ENCODE data around the gene SCUBE2.

The SCUBE2 gene

DNA sequence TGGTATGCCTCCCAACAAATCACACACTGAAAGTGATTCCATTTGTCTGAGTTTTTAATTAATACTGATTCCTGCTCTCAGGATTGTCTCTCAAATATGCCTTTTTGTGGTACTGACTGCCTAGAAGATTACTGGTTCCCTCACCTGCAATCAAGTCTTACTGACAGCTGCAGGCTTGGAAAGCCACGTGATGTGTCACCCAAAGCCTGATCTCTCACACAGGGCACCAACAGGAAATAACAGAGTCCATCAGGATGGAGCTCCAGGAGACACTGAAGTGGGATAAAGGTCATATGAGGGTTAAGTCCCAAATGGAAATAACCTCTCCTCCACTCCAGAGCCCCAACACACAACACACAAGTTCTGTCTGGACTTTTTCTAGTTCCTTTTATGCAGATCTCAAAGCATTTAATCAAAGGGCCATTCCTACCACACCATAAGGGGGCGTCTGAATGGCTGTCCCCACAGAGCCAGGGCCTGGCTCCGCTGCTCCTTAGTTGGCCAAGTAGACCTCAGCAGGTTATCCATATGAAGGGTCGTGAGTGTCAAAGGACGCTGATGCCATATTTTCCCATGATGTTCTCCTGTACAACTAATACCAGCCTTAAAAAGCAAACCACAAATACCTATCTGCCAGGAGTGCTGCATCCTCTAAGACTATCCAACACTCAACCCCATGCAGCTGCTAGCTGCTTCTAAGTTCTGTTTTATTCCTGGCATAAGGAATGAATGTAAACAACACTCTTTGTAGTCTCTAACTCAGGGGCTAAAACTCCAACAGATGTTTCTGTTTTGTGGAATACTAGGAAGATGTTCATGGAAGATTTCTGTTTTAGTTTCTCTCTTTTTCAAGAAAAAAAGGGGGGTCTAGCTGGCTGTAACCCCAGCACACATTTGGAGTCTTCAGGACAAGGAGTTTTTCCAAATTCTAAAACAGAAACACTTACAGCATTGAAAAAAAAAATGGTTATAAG lies 13.0 kb downstream of the SCUBE2 start:
- intact Hi-C loops (cut with DNase I): no loop called here
- no peak for DNase-seq

DNA sequence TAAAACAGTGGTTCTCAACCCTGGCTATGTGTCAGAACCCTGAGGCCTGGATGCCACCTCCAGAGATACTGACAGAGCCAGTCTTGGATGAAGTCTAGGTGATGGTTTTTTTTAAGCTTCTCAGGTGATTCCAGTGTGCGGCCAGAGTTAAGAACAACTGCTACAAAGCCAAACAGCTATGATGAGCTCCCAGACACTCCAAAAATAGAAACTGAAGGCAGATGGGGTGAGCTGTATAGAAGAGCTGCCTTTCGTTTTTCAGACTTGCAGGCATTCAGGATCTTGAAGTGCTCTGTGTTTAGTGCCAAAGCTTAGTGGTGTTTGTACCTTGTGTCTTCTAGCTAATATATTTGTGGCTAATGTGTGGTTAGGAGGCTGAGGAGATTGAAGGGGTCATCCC lies 14.2 kb downstream of the SCUBE2 start:
- intact Hi-C loops (cut with DNase I): no loop called here
- no peak for DNase-seq

DNA sequence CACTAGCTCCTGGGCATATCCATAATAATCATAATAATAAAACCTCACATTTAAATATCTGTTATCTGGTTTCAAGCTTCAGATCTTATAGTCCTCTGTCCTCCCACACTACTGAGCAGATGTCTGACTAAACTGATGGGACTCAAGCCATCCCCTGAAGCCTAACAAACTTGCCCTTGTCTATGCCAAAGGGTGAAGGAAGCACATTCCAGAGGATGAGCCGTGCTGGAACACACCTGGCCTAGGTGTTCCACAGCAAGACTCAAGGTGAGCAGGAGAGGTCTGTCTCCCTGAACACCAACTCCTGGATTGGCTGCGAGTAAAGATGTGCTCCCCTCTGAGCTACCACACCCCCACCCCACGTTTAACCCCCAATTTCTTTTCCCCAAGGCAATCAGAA lies 14.7 kb downstream of the SCUBE2 start:
- intact Hi-C loops (cut with DNase I): no loop called here
- DNase-seq: no peak

DNA sequence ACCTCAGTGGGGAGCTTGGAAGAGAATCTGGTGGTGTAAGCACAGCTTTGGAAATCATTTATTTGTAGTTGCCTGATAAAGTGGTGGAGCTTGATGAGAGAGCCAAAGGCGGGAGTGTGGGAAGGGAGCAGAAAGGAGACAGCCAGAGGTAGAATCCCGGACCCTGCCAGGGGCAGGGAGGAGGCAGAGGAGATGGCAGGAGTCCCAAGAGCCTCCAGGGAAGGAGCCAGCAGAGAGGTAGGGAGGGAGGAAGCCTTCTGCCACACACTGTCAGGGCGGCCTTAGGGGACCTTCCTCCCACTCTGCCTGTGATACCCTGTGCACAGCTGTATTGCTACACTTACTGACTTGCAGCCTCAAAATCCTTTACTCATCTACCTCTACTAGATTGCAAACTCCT lies 15.4 kb downstream of the SCUBE2 start:
- intact Hi-C loops (cut with DNase I): no loop called here
- DNase-seq: no peak

DNA sequence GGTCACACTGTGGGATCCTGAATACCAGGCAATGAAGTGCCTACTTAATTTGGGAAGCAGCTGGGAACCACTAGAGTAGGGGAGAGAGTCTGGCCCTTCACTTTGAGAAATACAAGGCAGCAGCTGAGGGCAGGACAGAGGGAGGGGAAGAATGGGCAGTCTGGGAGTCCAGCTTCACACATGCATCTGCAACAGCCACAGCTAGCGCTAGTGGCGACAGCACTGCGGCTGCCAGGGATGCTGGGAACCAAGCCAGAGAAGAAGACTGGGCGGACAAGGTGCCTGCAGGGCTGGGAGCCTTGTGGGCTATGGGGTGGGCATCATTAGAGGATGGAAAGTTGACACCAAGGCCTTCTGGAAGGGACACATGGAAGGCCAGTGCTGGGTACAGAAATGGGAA lies 15.8 kb downstream of the SCUBE2 start:
- DNase-seq: peak in 7 of 42 donors; percentile 11 to 43 (median 27)
- intact Hi-C loops (cut with DNase I): no loop called here

DNA sequence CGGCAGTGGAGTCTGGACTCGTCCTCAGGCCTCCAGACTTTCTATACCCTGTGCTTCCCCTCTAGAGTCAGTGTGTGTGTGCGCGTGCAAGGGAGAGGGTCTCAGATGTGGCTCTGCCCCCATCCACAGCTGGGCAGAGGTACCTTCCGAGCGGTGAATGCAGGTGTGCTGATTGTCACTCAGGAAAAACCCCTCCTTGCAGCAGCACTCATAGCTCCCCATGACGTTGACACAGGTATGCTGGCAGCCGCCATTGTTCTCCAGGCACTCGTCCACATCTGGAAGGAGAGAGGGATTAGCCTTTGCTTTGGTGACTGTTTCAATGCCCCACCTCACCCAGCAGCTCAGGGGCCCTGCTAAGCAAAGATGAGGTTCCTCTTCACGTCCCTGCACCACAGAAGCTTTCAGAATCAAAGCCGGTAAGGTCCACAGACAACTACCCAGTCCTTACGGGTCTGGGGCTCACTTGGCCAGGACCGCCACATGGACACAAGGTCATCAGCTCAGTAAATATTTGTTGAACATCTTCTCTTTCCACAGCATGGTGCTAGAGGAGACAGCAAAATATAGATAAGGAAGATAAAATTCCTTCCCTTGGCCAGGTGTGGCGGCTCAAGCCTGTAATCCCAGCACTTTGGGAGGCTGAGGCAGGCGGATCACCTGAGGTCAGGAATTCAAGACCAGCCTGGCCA lies 16.9 kb downstream of the SCUBE2 start:
- intact Hi-C loops (cut with DNase I): no loop called here
- no peak for DNase-seq

DNA sequence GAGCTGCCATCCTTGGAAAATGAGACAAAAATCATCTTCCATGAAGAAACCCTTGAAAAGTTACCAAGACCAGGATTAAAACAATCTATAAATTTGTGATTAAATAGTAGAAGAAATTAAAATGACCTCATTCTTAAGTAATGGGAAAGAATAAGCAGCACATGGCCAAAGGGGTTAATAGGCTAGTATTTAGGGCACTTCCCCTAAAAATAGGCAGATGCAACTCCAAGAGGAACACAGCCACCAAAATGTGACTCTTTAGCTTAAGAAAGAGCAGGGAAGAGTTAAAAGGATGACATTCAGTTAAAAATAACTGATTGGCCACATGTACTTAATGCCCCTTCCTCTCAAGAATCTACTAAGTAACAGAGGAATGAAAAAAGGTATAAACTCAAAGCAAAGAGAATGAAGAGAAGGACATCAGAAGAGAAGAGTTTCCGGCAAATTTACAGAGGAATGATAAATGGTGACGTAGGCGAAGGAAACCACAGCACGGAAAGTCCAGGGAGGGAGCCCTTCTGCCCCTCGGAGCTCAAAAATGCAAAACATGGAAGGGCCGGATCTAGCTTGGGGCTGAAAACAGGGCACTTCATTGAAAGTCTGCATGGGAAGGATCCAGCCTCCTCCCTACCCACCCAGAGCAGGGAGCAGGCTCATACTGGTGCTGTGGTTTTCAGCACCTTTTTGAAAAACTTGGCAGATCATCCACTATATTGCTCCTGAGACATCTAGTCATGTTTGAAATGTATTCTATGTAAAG lies 17.8 kb downstream of the SCUBE2 start:
- no peak for DNase-seq
- intact Hi-C loops (cut with DNase I): no loop called here

DNA sequence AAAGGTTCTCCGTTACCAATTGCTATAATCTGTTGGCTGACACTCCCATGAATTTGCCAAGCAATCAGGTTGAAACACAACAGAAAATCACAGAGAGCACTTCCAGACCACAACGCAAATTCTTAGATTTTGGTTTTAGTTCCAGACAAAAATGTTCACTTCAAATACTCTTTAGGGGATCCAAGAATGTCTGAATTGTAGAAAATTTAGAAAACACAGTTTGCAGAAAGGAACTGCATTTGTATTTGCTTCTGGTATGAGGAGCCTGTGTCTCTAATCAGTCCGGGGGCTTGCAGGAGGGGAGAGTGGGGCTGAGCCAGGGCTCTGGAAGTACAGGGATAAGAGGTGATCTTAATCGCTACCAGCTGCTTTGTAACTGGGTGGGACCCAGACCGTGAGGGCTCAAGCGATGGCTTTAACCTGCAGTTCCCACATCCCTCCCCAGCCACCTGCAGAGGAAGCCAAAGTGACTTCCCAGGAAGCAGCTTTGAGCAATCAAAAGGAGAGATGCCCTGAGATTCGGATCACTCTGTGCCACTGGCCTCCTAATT lies 18.7 kb downstream of the SCUBE2 start:
- intact Hi-C loops (cut with DNase I): no loop called here
- DNase-seq: no peak

DNA sequence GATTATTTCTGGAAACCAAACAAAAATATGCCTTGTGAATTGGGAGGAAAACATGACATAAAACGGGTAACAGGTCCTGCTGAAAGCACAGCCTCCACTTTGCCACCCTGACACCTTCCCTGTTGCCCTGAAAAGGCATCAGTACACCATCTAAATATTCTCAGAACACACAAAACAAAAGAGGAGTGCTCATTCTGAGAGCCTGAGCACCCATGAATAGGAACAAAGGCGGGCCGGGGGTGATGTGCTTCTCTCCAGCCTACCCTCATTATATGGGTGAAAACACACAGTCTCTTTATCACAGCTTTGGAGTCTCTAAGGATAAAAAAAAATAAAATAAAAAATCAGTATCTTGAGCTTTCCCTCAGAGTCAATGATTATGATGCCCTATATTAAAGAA lies 19.7 kb downstream of the SCUBE2 start:
- no peak for DNase-seq
- intact Hi-C loops (cut with DNase I): no loop called here

DNA sequence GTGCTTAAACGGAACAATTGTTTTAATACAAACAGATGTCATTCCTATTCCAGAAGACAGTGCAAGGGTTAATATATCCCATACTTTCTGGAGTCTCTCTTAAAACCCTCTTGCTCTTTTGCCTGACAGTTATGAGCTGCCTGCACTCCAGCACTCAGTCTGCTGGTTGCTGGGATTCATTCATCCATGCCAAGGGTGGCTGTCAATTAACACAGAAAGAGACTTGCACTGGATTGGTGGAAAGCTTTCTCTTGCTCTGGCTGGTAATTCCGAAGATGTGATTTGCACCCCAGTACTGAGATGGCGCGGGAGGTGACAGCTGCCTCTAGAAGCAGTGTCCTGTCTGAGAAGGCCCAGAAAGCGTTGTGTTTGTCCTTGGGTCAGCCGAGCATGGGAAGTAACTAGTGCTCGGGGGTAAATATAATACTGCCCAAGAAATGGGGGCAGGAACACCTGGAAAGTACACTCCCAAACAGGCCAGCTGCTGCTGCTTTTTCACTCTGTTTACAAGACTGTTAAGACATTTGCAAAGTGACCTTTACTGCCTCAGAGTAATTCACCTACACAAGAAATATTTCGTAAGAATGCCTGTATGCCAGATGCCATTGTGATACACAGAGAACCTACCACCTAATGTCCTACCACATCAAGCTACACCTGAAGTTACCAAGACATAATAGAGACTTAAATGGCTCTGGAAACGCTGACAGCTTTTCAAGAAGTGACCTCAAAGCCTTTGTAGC lies 20.5 kb downstream of the SCUBE2 start:
- intact Hi-C loops (cut with DNase I): no loop called here
- no peak for DNase-seq

DNA sequence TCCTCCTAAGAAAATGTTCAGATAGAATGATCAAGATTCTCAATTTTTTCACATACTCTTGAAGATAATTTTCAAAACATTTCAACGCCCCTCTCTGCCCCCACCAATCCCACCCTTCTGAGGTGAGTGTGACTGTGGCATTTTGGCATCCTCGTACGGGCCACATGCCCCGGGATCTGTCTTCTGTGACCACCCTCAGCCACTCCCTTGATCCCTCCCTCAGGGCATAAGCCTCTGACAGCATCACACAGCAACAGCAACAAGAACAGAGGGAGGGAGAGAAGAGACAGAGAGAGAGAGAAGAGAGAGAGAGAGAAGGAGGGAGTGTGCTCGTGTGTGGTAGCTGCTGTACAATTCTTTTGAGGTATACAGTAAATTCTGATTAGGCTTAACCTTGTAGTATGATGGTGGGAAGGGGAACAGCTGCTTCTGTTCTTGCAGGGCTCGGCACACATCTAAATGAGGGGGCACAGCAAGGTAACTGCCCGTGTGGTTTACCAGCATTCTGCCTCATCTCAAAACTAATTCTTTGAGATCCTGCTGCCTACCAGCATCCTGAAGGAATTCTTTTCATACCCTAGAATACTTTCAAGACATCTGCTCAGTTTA lies 21.4 kb downstream of the SCUBE2 start:
- intact Hi-C loops (cut with DNase I): no loop called here
- DNase-seq: no peak

DNA sequence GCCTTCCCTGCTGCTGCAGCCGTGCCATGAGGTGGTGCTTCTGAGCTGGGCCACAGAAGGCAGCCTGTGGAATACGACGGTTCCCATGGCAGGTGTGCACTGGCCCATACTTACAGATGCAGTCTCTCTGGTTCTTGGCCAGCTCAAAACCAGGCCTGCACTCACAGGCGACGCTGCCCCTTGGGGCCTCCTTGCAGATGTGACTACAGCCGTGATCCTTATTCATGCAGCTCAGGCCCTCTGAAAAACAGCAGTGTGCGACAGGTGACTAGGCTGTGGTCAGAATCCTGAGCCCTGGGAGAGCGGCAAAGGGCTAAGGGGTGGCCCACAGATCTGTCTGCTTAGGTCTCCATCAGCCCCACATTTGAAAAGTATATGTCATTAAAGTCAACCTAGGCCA lies 22.1 kb downstream of the SCUBE2 start:
- intact Hi-C loops (cut with DNase I): no loop called here
- DNase-seq: no peak

DNA sequence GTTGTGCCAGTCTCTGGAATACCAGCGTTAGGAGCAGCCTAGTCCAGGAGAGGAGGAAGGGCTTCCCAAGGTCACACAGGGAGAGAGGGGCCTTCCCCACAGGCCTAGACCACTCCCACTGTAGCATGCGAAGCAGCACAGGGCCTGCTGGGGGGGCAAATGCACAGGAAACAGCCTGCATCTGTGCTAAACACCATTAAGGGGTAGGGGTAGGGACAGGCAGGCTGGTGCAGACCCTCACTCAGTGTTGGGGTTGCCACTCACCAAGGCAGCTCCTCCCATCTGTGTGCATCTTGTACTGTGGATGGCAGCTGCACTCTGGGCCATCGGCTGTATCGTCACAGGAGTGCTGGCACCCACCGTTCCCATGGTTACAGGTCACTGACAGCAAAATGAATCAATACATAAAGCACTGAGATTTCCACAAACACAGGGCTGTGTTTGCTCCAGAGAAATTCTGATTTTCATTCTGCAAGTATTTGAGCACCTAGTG lies 24.9 kb downstream of the SCUBE2 start:
- intact Hi-C loops (cut with DNase I): no loop called here
- peak in 1 of 42 donors; percentile 23 for DNase-seq

DNA sequence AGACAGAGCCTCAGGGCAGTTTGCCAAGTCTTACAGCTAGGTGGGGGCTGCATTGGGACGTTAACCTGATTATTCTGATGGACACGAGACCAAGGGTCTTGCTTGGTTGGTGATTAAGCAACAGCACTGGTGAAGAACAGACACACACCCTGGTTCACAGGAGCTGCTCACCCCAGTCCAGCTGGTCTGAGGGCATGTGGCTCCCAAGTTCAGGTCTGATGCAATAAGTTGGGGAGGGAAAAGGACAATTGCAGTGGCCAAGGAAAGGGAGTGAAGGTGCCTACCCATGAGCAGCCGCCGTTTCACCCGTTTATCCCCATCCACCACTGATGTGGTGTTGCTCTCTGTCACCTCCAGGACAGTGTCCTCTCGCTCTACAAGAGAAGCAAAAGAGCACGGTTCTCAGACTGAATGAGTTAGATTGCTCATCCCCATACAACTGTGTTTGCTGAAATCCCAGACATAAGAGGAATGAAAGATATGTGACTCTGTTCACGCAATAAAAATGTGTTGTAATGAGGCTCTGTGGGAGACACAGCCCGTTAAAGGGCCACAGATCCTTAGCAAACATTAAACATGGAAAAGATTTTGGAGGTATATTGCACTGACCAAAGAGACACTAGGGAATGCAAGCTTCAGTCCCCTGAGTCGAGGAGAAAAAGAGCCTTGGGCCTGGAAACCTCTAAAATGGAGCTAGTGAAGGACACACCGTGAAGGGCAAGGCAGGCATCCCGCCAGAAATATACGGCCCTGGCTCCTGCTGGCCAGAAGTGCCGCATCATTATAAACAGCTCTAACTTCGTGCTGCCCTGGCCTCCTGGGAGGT lies 25.6 kb downstream of the SCUBE2 start:
- intact Hi-C loops (cut with DNase I): no loop called here
- no peak for DNase-seq

DNA sequence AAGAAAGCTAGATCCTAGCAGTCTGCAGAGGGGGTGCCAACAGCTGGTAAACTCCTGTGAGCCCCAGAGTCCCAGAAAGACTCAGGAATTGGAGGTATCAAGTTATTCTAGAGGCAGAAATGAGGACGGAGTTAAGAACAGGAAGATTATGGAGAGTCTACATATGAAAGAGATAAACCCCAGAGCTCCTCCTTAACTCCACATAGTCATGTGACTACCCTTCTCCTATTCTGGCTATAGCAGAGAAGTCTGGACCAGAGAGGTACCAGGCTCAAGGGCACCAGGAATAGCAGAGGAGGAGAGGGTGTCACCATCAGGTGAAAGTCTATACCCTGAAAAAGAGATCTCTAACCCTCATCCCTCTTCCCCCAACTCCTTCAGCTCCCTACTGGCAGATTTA lies 29.6 kb downstream of the SCUBE2 start:
- no peak for DNase-seq
- intact Hi-C loops (cut with DNase I): no loop called here

DNA sequence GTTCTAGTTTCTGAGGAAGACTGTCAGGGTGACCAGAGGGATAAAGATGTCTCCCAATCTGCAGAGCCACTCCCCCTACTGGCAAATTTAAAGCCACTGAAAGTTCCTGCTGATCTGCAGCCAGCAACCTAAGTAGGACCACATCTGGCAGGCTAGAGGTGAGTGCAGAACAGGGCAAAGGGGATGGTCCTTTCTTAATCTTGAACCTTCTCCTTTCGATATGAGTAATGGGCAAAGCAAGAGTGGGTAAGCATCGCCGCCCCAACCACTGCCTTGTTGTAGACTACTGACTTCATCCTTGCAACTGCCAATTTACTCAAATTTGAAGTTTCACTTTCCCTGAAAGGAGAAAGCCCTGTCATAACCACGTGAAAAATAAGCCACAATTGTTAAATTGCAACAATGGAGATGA lies 30.7 kb downstream of the SCUBE2 start:
- no peak for DNase-seq
- intact Hi-C loops (cut with DNase I): no loop called here

DNA sequence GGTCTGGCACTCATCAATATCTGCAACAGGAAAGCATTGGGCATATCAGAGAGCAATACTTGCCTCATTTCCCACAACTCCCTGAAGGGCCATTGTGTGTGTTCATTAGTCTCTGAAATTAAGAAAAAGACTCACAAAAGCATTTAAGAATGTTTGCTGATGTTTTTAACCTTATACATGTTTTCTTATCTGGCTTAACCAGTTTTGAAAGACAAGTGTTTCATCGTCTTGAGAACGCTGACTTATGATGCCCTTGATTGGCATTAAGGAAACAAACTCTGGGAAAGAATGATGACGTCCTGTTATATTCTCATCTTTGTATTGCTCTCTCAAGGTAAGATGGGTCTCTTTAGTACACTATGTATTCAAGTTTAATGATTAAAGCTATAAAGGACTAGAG lies 32.0 kb downstream of the SCUBE2 start:
- intact Hi-C loops (cut with DNase I): no loop called here
- no peak for DNase-seq
